ENCODE data around the gene CSN2. TPM values are rescaled to one million over a fixed set of nuclear protein-coding genes. Genes with fewer than 3 reads are reported as not detected.

Gene CSN2
- total and polyA plus RNA-seq, 2 of the 4 experiments (the other 2 are of a cell fraction), result not detected

- no TSS peak for BruUV-seq (replicated peaks)
Measured at GRCh38 chr4:70000711-70001110, 35.2 kb upstream of the CSN2 start.

More at GRCh38 chr4:70000711-70001110, 35.2 kb upstream of the CSN2 start:
- no peak overlapping the region for H4K5ac ChIP-seq (ENCODE audit: low read depth, low read length)
- H3K18ac ChIP-seq (ENCODE audit: low read depth, low read length), result no peak overlapping the region
- H3K23ac ChIP-seq (ENCODE audit: low read depth, low read length), result no peak overlapping the region
- H2BK20ac ChIP-seq (ENCODE audit: low read depth, low read length), result no peak overlapping the region
- no peak overlapping the region for H2BK5ac ChIP-seq (ENCODE audit: low read depth, low read length, poor library complexity, severe bottlenecking)
- WGBS, 2 experiments (ENCODE audit: extremely low coverage in 2 of 2, insufficient read length in 1 of 2), result no CpG with 5 or more reads among the region's 1 CpG
- ATAC-seq (ENCODE audit: low read depth), result no peak
- CTCF ChIA-PET, result no interaction called here
- no peak overlapping the region for H3K4me3 ChIP-seq (ENCODE audit: insufficient read depth, low read depth, low read length)
- no peaks in the 10 kb centered on the region for H3K36me3 ChIP-seq (ENCODE audit: control insufficient read depth, insufficient read depth, low read length)
- no peak overlapping the region for H3K4me2 ChIP-seq (ENCODE audit: low read depth, low read length)
- no peak overlapping the region for H3K9ac ChIP-seq (ENCODE audit: low read depth, low read length)
- no peak overlapping the region for H3K4ac ChIP-seq (ENCODE audit: low read depth, low read length)
- H3K79me1 ChIP-seq (ENCODE audit: low read depth in 1 of 2, low read length in 2 of 2), result no peaks in the 10 kb centered on the region
- no peak overlapping the region for H3K56ac ChIP-seq (ENCODE audit: extremely low read depth, insufficient read depth, low read length)
- no peak overlapping the region for H3K14ac ChIP-seq (replicated peaks; ENCODE audit: low read depth, low read length)
- H3K27ac ChIP-seq (ENCODE audit: insufficient read depth, low read length), result no peak overlapping the region
- no peak overlapping the region for H2BK15ac ChIP-seq (ENCODE audit: low read depth, low read length)
- no peak for DNase-seq
- no peak overlapping the region for H4K8ac ChIP-seq (ENCODE audit: low read depth in 2 of 2, low read length in 2 of 2)
- TF ChIP-seq MAZ (IDR thresholded peaks at IDR 0.05; ENCODE audit: borderline replicate concordance, low read depth, low read length) (no peak), MXI1 (IDR thresholded peaks at IDR 0.05; ENCODE audit: borderline replicate concordance, low read depth, low read length) (no peak), SMC3 (IDR thresholded peaks at IDR 0.05; ENCODE audit: low read depth, low read length) (no peak), FOS (IDR thresholded peaks at IDR 0.05; ENCODE audit: low read depth, low read length) (no peak), RCOR1 (IDR thresholded peaks at IDR 0.05; ENCODE audit: insufficient replicate concordance, low read length) (no peak), MAFK (IDR thresholded peaks at IDR 0.05; ENCODE audit: low read depth, low read length) (no peak), CHD1 (IDR thresholded peaks at IDR 0.05; ENCODE audit: low read depth, low read length) (no peak), RAD21 (IDR thresholded peaks at IDR 0.05; ENCODE audit: low read length) (no peak), POLR2A (IDR thresholded peaks at IDR 0.05; ENCODE audit: low read depth, low read length) (no peak), RFX5 (IDR thresholded peaks at IDR 0.05; ENCODE audit: low read depth, low read length) (no peak)
- TF ChIP-seq, protein P1, sequence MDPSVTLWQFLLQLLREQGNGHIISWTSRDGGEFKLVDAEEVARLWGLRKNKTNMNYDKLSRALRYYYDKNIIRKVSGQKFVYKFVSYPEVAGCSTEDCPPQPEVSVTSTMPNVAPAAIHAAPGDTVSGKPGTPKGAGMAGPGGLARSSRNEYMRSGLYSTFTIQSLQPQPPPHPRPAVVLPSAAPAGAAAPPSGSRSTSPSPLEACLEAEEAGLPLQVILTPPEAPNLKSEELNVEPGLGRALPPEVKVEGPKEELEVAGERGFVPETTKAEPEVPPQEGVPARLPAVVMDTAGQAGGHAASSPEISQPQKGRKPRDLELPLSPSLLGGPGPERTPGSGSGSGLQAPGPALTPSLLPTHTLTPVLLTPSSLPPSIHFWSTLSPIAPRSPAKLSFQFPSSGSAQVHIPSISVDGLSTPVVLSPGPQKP (IDR thresholded peaks at IDR 0.05; ENCODE audit: borderline replicate concordance, low read depth, low read length), result no peak
- TF ChIP-seq, protein P2, sequence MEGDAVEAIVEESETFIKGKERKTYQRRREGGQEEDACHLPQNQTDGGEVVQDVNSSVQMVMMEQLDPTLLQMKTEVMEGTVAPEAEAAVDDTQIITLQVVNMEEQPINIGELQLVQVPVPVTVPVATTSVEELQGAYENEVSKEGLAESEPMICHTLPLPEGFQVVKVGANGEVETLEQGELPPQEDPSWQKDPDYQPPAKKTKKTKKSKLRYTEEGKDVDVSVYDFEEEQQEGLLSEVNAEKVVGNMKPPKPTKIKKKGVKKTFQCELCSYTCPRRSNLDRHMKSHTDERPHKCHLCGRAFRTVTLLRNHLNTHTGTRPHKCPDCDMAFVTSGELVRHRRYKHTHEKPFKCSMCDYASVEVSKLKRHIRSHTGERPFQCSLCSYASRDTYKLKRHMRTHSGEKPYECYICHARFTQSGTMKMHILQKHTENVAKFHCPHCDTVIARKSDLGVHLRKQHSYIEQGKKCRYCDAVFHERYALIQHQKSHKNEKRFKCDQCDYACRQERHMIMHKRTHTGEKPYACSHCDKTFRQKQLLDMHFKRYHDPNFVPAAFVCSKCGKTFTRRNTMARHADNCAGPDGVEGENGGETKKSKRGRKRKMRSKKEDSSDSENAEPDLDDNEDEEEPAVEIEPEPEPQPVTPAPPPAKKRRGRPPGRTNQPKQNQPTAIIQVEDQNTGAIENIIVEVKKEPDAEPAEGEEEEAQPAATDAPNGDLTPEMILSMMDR (conservative IDR thresholded peaks at IDR 0.05; ENCODE audit: low read depth, low read length), result no peak
- POLR2A ChIA-PET (ENCODE audit: unreplicated experiment), result no interaction called here
- no peaks in the 10 kb centered on the region for H4K20me1 ChIP-seq (ENCODE audit: insufficient read depth, low read length)
- H3K4me1 ChIP-seq (ENCODE audit: control insufficient read depth, insufficient read depth, low read length), result no peaks in the 10 kb centered on the region
- H4K91ac ChIP-seq (ENCODE audit: insufficient read depth, low read depth, low read length), result no peak overlapping the region
- H2AK5ac ChIP-seq (ENCODE audit: low read depth, low read length), result no peak overlapping the region
- H3K27me3 ChIP-seq (ENCODE audit: control insufficient read depth, insufficient read depth, low read length), result no peaks in the 10 kb centered on the region
- intact Hi-C loops (cut with micrococcal nuclease), result no loop called here
- no peak overlapping the region for H2AK9ac ChIP-seq (replicated peaks; ENCODE audit: low read depth, low read length, poor library complexity)
- in situ Hi-C loops (cut with MboI; ENCODE audit: low sequenced_read_pairs), result no loop called here
- H3K9me1 ChIP-seq (ENCODE audit: insufficient read depth, low read length), result no peaks in the 10 kb centered on the region
- no peaks in the 10 kb centered on the region for H3K9me3 ChIP-seq (ENCODE audit: control insufficient read depth, insufficient read depth, low read length)
- no peak overlapping the region for H2AFZ ChIP-seq (replicated peaks; ENCODE audit: low read length, poor library complexity)
- no peak overlapping the region for H2BK120ac ChIP-seq (ENCODE audit: low read depth, low read length)
- dilution Hi-C loops (cut with HindIII; ENCODE audit: low sequenced_read_pairs, unreplicated experiment), result no loop called here
